Measurements from ENCODE around the gene AP2B1. TPM values are rescaled to one million over a fixed set of nuclear protein-coding genes. Genes with fewer than 3 reads are reported as not detected.

Gene AP2B1
- total and polyA plus RNA-seq, 9 of the 15 experiments (the other 6 are each of a cell fraction or from before 2014, with no cell fraction given), result 60.1 to 287 (median 105) TPM

GRCh38 chr17:35653619-35654361 is 66.7 kb downstream of the AP2B1 start (continued):
- TF ChIP-seq HNRNPUL1 (IDR thresholded peaks at IDR 0.05; ENCODE audit: low read length) (no peak), YBX1 (IDR thresholded peaks at IDR 0.05) (no peak), HDGF (IDR thresholded peaks at IDR 0.05) (no peak), RCOR1 (IDR thresholded peaks at IDR 0.05; ENCODE audit: borderline replicate concordance in 1 of 2, low read depth in 2 of 2, low read length in 2 of 2) (no peak), MYNN (IDR thresholded peaks at IDR 0.05) (no peak), MYNN (CRISPR knock-in tag; IDR thresholded peaks at IDR 0.05) (no peak)

GRCh38 chr17:35655303-35655702 is 68.2 kb downstream of the AP2B1 start:
- H4K20me1 ChIP-seq (replicated peaks; ENCODE audit: control insufficient read depth, insufficient read depth, low read length), result no peaks in the 10 kb centered on the region
- FAIRE-seq, result no peak
- H3K9ac ChIP-seq (ENCODE audit: insufficient read depth in 1 of 2, low read depth in 2 of 2, low read length in 2 of 2), result no peak overlapping the region
- TF ChIP-seq SETDB1 (IDR thresholded peaks at IDR 0.05; ENCODE audit: low read length) (no peak), ZNF146 (CRISPR knock-in tag; IDR thresholded peaks at IDR 0.05; ENCODE audit: unreplicated experiment) (peak; percentile 44)
- no peaks in the 10 kb centered on the region for H3K4me1 ChIP-seq (replicated peaks in 1 of 2; ENCODE audit: control insufficient read depth in 2 of 2, insufficient read depth in 2 of 2, low read length in 2 of 2)
- H3K4me2 ChIP-seq (ENCODE audit: insufficient read depth, low read length), result no peak overlapping the region
- peaks cover 3% of the 10 kb centered on the region for H3K79me2 ChIP-seq (ENCODE audit: control insufficient read depth, insufficient read depth, low read length)
- H3K9me1 ChIP-seq (ENCODE audit: control insufficient read depth, insufficient read depth, low read length), result no peaks in the 10 kb centered on the region
- in situ Hi-C loops (cut with MboI) (no loop called here), intact Hi-C loops (cut with micrococcal nuclease) (no loop called here)
- no TSS peak for BruUV-seq (replicated peaks)
- H2AFZ ChIP-seq (ENCODE audit: low read depth, low read length), result no peak overlapping the region
- H3K4me3 ChIP-seq, result no peak overlapping the region
- H3K27ac ChIP-seq (ENCODE audit: extremely low read depth, low read depth, low read length), result no peak overlapping the region
- DNase-seq (ENCODE audit: extremely low read depth in 1 of 4, low spot score in 3 of 4), result no peak
- ChIA-PET CTCF (ENCODE audit: low intra/inter-chr PET ratio) (no interaction called here), POLR2A (interaction anchor here (0.8 to 1.2 kb wide), 2 partner anchors 12 to 28 kb away, joined by 3 read pairs; no protein-coding TSS in a partner anchor)
- no peaks in the 10 kb centered on the region for H3K27me3 ChIP-seq (ENCODE audit: control insufficient read depth in 2 of 2, insufficient read depth in 2 of 2, low read length in 2 of 2)
- no peak for ATAC-seq
- H3K36me3 ChIP-seq (ENCODE audit: control insufficient read depth, insufficient read depth, low read length), result peaks cover 69% of the 10 kb centered on the region
- no peaks in the 10 kb centered on the region for H3K9me3 ChIP-seq (replicated peaks; ENCODE audit: control insufficient read depth, insufficient read depth, low read depth, low read length)
- WGBS (ENCODE audit: insufficient coverage, low coverage, missing lambda C conversion rate), result 81% methylated on average over 1 of the region's 1 CpG

Data from K562 (cell line).